ENCODE data around the gene CACHD1. TPM values are rescaled to one million over a fixed set of nuclear protein-coding genes. Genes with fewer than 3 reads are reported as not detected.

Gene CACHD1
- polyA plus RNA-seq, 1 of the 3 experiments (the other 2 are of a cell fraction): 2.2 TPM

GRCh38 chr1:64513545-64513944 lies 43.6 kb downstream of the CACHD1 start:
- H3K4me2 ChIP-seq: peak overlapping the region; percentile 71
- CTCF ChIA-PET: interaction anchor here (0.8 to 1.1 kb wide), 4 partner anchors 21 to 111 kb away, joined by 3 read pairs; no protein-coding TSS in a partner anchor
- DNase-seq: no peak

GRCh38 chr1:64514197-64514765 lies 44.4 kb downstream of the CACHD1 start:
- Histone ChIP-seq H3K27me3 (ENCODE audit: insufficient read depth) (no peaks in the 10 kb centered on the region), H3K27ac (ENCODE audit: low read depth in 2 of 2, low read length in 1 of 2) (peak overlapping the region; percentile 72 to 82), H3K9ac (peak overlapping the region; percentile 41), H3K9me3 (no peaks in the 10 kb centered on the region), H3K4me1 (ENCODE audit: control insufficient read depth in 1 of 2, insufficient read depth in 2 of 2, low read depth in 1 of 2, low read length in 1 of 2) (peaks cover 36 to 46% of the 10 kb centered on the region in 2 experiments; a peak in 3 of 4 replicates), H3K79me2 (ENCODE audit: insufficient read depth) (peaks cover 13% of the 10 kb centered on the region), H4K20me1 (ENCODE audit: insufficient read depth) (no peaks in the 10 kb centered on the region), H3F3A (replicated peaks; ENCODE audit: insufficient read depth) (peaks cover 23% of the 10 kb centered on the region), H3K4me3 (ENCODE audit: low read depth in 2 of 2, low read length in 1 of 2) (peak overlapping the region in 1 of 2 experiments; percentile 11; a peak in 3 of 4 replicates), H3K9me2 (no peaks in the 10 kb centered on the region), H3K36me3 (replicated peaks in 1 of 2; ENCODE audit: control insufficient read depth in 1 of 2, insufficient read depth in 2 of 2, low read length in 1 of 2) (no peaks in the 10 kb centered on the region), H3K4me2 (peak overlapping the region; percentile 71), H2AFZ (ENCODE audit: low read depth) (0 out of 2 replicates have a peak overlapping the region, but pooled peaks have one; percentile 2)
- ChIA-PET POLR2A (interaction anchor here (1.0 kb wide), 1 partner anchor 23 kb away, joined by 3 read pairs; no protein-coding TSS in a partner anchor), CTCF (interaction anchor here (0.8 to 1.1 kb wide), 4 partner anchors 20 to 110 kb away, joined by 3 read pairs; no protein-coding TSS in a partner anchor)
- DNase-seq: no peak
- WGBS (ENCODE audit: low lambda C conversion rate): 0% methylated on average over 1 of the region's 1 CpG
- TF ChIP-seq POLR2AphosphoS5 (IDR thresholded peaks at IDR 0.05; ENCODE audit: low read depth, low read length): peak; percentile 38; the same call in 1 of the 2 replicates
- TF ChIP-seq NFIC (IDR thresholded peaks at IDR 0.05; ENCODE audit: borderline replicate concordance): peak; percentile 92
- TF ChIP-seq RXRA (IDR thresholded peaks at IDR 0.05; ENCODE audit: borderline replicate concordance, low read depth): peak; percentile 29; the same call in 1 of the 2 replicates
- peak; percentile 20; the same call in 1 of the 2 replicates for TF ChIP-seq MAX (IDR thresholded peaks at IDR 0.05; ENCODE audit: low read depth)
- TF ChIP-seq MEF2A (IDR thresholded peaks at IDR 0.05; ENCODE audit: borderline replicate concordance, low read depth): 0 out of 2 replicates have a peak, but pooled peaks have one; percentile 27
- no peak for TF ChIP-seq USF1 (IDR thresholded peaks at IDR 0.05; ENCODE audit: borderline replicate concordance, low read depth)
- no peak for TF ChIP-seq FOSL2 (IDR thresholded peaks at IDR 0.05; ENCODE audit: borderline replicate concordance, low read depth)
- TF ChIP-seq EZH2phosphoT487 (IDR thresholded peaks at IDR 0.05; ENCODE audit: borderline replicate concordance, low read depth): no peak
- TF ChIP-seq PBX3 (IDR thresholded peaks at IDR 0.05): peak; percentile 89
- TF ChIP-seq TEAD4 (IDR thresholded peaks at IDR 0.05; ENCODE audit: borderline replicate concordance, insufficient read depth): peak; percentile 36; the same call in 1 of the 2 replicates
- peak; percentile 95 for TF ChIP-seq TCF12 (IDR thresholded peaks at IDR 0.05)
- peak; percentile 47; the same call in 1 of the 2 replicates for TF ChIP-seq JUND (IDR thresholded peaks at IDR 0.05)

More at GRCh38 chr1:64513545-64513944, 43.6 kb downstream of the CACHD1 start:
- Histone ChIP-seq H3K27ac (ENCODE audit: low read depth in 2 of 2, low read length in 1 of 2) (peak overlapping the region; percentile 72 to 82), H3K36me3 (replicated peaks in 1 of 2; ENCODE audit: control insufficient read depth in 1 of 2, insufficient read depth in 2 of 2, low read length in 1 of 2) (no peaks in the 10 kb centered on the region), H3K9me3 (no peaks in the 10 kb centered on the region), H4K20me1 (ENCODE audit: insufficient read depth) (no peaks in the 10 kb centered on the region), H3K27me3 (ENCODE audit: insufficient read depth) (no peaks in the 10 kb centered on the region), H3K79me2 (ENCODE audit: insufficient read depth) (peaks cover 13% of the 10 kb centered on the region), H3K9me2 (no peaks in the 10 kb centered on the region), H3K4me3 (ENCODE audit: low read depth in 2 of 2, low read length in 1 of 2) (no peak overlapping the region), H3F3A (replicated peaks; ENCODE audit: insufficient read depth) (peaks cover 23% of the 10 kb centered on the region), H3K9ac (no peak overlapping the region), H2AFZ (ENCODE audit: low read depth) (0 out of 2 replicates have a peak overlapping the region, but pooled peaks have one; percentile 2), H3K4me1 (ENCODE audit: control insufficient read depth in 1 of 2, insufficient read depth in 2 of 2, low read depth in 1 of 2, low read length in 1 of 2) (peaks cover 35 to 40% of the 10 kb centered on the region in 2 experiments; a peak in 3 of 4 replicates)
- POLR2A ChIA-PET: interaction anchor here (1.0 kb wide), 1 partner anchor 24 kb away, joined by 3 read pairs; no protein-coding TSS in a partner anchor
- TF ChIP-seq PBX3 (IDR thresholded peaks at IDR 0.05) (no peak), POLR2AphosphoS5 (IDR thresholded peaks at IDR 0.05; ENCODE audit: low read depth, low read length) (no peak), USF1 (IDR thresholded peaks at IDR 0.05; ENCODE audit: borderline replicate concordance, low read depth) (no peak), YY1 (IDR thresholded peaks at IDR 0.05; ENCODE audit: low read depth) (no peak), TEAD4 (IDR thresholded peaks at IDR 0.05; ENCODE audit: borderline replicate concordance, insufficient read depth) (no peak), JUND (IDR thresholded peaks at IDR 0.05) (no peak), CHD2 (IDR thresholded peaks at IDR 0.05; ENCODE audit: low read length, partially characterized antibody) (no peak), EP300 (IDR thresholded peaks at IDR 0.05; ENCODE audit: borderline replicate concordance in 1 of 2, low read depth in 1 of 2, low read length in 1 of 2) (no peak), MXI1 (IDR thresholded peaks at IDR 0.05; ENCODE audit: low read depth, low read length) (no peak), SIN3A (IDR thresholded peaks at IDR 0.05; ENCODE audit: borderline replicate concordance, low read depth, low read length) (no peak), TAF1 (IDR thresholded peaks at IDR 0.05; ENCODE audit: borderline replicate concordance, low read depth, low read length) (no peak), RFX5 (IDR thresholded peaks at IDR 0.05; ENCODE audit: low read length) (no peak)
